BE2C (cell line): ENCODE data around the gene POM121L2.
A peak's percentile ranks its signal among the peaks of the same experiment; 100 is the strongest.
"Not testable (repeated sequence)": the region's sequence is repeated elsewhere in the genome, so short reads cannot be mapped to it uniquely, and the experiment has no call there.

Experiments used
- DNase-seq: peaks from one replicate; pipeline ENCODE4 v3.0.0-alpha.2; 2020
- H3K27me3 ChIP-seq: fragments of 250-450 bp; sonication (Bioruptor Pico); 2 replicates; pipeline ENCODE4 v1.5.1; 2020; ENCODE audit warnings: mild to moderate bottlenecking
- H3K36me3 ChIP-seq: fragments of 250-450 bp; sonication (Bioruptor Pico); 2 replicates; pipeline ENCODE4 v1.5.1; 2020; ENCODE audit warnings: mild to moderate bottlenecking
- H3K4me1 ChIP-seq: fragments of 250-450 bp; sonication (Bioruptor Pico); 2 replicates; pipeline ENCODE4 v1.5.1; 2020
- H3K4me3 ChIP-seq: 2 replicates; pipeline ENCODE4 v1.5.1; 2011; ENCODE audit warnings: low read depth, low read length
- H3K9me3 ChIP-seq: fragments of 250-450 bp; sonication (Bioruptor Pico); 2 replicates; pipeline ENCODE4 v1.5.1; 2020
- TF ChIP-seq, protein P1 (sequence below): IDR thresholded peaks from 2 replicates; pipeline ENCODE4 v1.5.1; 2012; ENCODE audit warnings: mild to moderate bottlenecking, low read depth, low read length

The POM121L2 gene

DNA sequence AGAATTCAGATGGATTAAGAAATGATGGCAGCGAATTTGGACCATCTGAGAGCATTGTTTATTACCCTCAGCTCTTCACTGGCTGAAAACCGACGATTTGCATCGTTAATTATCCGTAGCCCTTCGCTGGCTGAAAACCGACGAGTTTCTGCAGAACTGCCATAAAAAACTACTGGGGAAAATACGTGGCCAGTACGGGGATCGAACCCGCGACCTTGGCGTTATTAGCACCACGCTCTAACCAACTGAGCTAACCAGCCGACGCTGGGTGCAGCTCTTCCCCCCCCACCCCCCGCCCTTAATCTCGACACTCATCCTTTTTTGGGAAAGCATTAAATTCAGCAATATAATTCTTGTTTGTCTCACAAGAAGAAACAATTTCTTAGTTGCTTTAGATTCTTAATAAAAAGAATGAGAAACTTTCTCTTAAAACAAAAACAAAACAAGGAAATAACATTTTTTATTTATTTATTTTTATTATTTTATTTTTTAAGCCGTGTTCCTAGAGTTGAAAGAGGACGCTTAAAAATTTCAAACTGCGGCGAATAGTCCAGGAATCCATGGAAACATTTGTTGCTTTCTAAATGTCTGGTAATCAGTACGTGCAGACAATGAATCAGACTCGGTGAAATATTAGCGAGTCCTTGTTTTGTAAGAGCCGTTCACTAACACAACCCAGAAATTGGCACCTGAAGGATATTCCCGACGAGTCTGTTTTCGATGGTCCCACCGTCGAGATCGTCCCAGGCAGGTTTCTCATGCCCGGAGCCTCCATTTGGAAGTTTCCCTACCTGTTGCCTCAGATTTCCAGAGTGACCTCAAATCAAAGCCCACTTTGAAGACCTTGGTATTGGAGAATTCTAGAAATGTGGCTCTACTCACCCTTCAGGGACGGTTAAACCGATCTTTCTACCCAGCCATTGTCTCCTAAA is 36.8 kb downstream of the POM121L2 start:
- Histone ChIP-seq H3K4me3 (0 out of 2 replicates have a peak overlapping the region, but pooled peaks have one; percentile 10), H3K27me3 (peaks cover 38% of the 10 kb centered on the region), H3K36me3 (no peaks in the 10 kb centered on the region), H3K4me1 (no peaks in the 10 kb centered on the region), H3K9me3 (no peaks in the 10 kb centered on the region)
- TF ChIP-seq, protein P1, sequence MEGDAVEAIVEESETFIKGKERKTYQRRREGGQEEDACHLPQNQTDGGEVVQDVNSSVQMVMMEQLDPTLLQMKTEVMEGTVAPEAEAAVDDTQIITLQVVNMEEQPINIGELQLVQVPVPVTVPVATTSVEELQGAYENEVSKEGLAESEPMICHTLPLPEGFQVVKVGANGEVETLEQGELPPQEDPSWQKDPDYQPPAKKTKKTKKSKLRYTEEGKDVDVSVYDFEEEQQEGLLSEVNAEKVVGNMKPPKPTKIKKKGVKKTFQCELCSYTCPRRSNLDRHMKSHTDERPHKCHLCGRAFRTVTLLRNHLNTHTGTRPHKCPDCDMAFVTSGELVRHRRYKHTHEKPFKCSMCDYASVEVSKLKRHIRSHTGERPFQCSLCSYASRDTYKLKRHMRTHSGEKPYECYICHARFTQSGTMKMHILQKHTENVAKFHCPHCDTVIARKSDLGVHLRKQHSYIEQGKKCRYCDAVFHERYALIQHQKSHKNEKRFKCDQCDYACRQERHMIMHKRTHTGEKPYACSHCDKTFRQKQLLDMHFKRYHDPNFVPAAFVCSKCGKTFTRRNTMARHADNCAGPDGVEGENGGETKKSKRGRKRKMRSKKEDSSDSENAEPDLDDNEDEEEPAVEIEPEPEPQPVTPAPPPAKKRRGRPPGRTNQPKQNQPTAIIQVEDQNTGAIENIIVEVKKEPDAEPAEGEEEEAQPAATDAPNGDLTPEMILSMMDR: no peak
- DNase-seq: no peak

GRCh38 chr6:27273783-27274182 is 38.3 kb downstream of the POM121L2 start:
- no peak for DNase-seq
- Histone ChIP-seq H3K36me3 (no peaks in the 10 kb centered on the region), H3K27me3 (peaks cover 49% of the 10 kb centered on the region), H3K4me3 (no peak overlapping the region), H3K4me1 (no peaks in the 10 kb centered on the region), H3K9me3 (no peaks in the 10 kb centered on the region)
- TF ChIP-seq, protein P1: no peak

DNA sequence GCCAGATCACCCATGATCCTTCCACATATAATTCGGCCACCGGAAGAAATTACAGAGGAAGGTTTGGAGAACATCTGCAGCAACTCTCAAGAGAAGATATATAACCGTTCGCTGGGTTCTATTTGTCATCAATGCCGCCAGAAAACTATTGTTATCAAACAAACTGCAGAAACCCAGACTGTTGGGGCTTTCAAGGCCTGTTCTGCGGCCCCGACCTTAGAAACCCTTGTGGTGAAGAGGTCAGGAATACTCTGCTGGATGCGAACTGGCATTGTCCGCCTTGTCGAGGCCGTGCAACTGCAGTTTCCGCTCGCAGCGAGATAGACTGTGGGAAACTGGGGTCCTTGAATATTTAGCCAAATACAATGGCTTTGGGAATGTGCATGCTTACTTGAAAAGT is 43.3 kb downstream of the POM121L2 start:
- H3K4me3 ChIP-seq: no peak overlapping the region
- DNase-seq: no peak
- H3K4me1 ChIP-seq: no peaks in the 10 kb centered on the region

GRCh38 chr6:27267857-27268434 is 44.1 kb downstream of the POM121L2 start:
- H3K4me3 ChIP-seq: peak overlapping the region; percentile 39
- TF ChIP-seq, protein P1: no peak
- peaks cover 60% of the 10 kb centered on the region for H3K27me3 ChIP-seq
- no peaks in the 10 kb centered on the region for H3K4me1 ChIP-seq
- H3K36me3 ChIP-seq: no peaks in the 10 kb centered on the region
- DNase-seq: no peak
- H3K9me3 ChIP-seq: no peaks in the 10 kb centered on the region

More for the DNA sequence above, 43.3 kb downstream of the POM121L2 start:
- TF ChIP-seq, protein P1: no peak
- no peaks in the 10 kb centered on the region for H3K9me3 ChIP-seq
- H3K36me3 ChIP-seq: no peaks in the 10 kb centered on the region
- peaks cover 60% of the 10 kb centered on the region for H3K27me3 ChIP-seq

DNA sequence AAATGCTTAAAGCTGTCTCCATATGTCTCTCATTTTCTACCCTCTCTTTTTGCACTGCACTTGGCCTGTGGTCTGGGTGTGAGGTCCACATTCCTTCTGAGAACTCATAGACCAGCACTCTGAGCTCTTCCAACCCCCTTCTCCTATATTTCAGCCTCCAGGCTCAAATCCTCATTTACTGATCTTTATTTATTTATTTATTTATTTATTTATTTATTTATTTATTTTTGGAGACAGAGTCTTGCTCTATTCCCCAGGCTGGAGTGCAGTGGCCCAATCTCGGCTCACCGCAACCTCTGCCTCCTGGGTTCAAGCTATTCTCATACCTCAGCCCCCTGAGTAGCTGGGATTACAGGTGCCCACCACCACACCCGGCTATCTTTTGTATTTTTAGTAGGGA is 45.1 kb downstream of the POM121L2 start:
- peaks cover 60% of the 10 kb centered on the region for H3K27me3 ChIP-seq
- H3K4me3 ChIP-seq, DNase-seq, H3K9me3 ChIP-seq, H3K4me1 ChIP-seq, H3K36me3 ChIP-seq: not testable (repeated sequence)

DNA sequence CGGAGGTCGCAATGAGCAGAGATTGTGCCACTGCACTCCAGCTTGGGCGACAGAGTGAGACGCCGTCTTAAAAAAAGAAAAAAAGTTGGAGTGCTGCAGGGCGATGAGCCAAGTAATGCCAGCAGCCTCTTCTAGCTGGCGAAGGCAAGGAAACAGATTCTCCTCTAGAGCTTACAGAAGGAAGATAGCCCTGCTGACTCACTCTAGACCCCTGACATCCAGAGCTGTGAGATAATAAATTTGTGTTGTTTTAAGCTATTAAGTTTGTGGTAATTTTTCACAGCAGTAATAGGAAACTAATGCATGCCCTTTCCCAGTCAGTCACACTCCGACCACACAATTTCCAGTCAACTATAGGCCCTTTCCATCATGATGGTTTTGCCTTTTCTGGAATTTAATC is 48.2 kb downstream of the POM121L2 start:
- Histone ChIP-seq H3K4me3 (no peak overlapping the region), H3K9me3 (no peaks in the 10 kb centered on the region), H3K4me1 (no peaks in the 10 kb centered on the region), H3K27me3 (peaks cover 57% of the 10 kb centered on the region), H3K36me3 (no peaks in the 10 kb centered on the region)
- no peak for DNase-seq
- TF ChIP-seq, protein P1: no peak
